HG03354 (cell line): ENCODE measurements around the gene B2M.
"Not testable (repeated sequence)": the region's sequence is repeated elsewhere in the genome, so short reads cannot be mapped to it uniquely, and the experiment has no call there.

Source experiments
- ATAC-seq: cut with Tn5 transposase; IDR thresholded peaks from one replicate; pipeline ENCODE4 v1.9.1; 2021; ENCODE audit warnings: mild to moderate bottlenecking; ENCODE audit not compliant: unreplicated experiment, poor library complexity, severe bottlenecking

B2M gene

DNA sequence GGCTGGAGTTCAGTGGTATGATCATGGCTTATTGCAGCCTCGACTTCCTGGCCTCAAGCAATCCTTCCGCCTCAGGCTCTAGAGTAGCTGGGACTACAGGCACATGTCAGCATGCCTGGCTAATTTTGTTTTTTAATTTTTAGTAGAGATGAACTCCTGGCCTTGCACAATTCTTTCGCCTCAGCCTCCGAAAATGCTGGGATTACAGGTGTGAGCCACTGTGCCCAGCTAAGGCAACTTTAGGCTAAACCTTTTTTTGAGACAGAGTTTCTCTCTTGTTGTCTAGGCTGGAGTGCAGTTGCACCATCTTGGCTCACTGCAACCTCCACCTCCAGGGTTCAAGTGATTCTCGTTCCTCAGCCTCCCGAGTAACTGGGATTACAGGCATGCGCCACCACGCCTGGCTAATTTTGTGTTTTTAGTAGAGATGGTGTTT is 8.7 kb downstream of the B2M start:
- ATAC-seq: not testable (repeated sequence)

- no peak for ATAC-seq
These were observed 9.3 kb downstream of the B2M start for GRCh38 chr15:44720460-44721176.

DNA sequence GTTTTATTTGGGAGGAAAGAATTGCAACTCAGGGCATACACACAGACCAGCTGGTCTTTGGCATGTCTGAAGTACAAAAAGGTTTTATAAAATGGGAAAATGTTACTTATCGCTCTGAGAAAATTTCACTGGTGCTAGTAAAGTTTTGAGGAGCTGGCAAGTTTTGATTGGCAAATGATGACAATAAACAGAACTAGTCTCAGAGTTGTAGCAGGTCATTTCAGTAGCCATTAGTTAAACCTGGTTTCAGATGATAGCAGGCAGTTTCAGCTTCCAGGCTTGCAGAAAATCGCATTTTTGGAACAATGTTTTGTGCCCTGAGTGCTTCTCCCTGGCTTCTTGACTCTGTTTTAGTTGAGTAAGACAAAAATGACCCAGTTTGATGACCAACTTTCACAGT is 10.7 kb downstream of the B2M start:
- no peak for ATAC-seq

- ATAC-seq: no peak
These were observed 14.8 kb downstream of the B2M start for GRCh38 chr15:44726136-44726535.

DNA sequence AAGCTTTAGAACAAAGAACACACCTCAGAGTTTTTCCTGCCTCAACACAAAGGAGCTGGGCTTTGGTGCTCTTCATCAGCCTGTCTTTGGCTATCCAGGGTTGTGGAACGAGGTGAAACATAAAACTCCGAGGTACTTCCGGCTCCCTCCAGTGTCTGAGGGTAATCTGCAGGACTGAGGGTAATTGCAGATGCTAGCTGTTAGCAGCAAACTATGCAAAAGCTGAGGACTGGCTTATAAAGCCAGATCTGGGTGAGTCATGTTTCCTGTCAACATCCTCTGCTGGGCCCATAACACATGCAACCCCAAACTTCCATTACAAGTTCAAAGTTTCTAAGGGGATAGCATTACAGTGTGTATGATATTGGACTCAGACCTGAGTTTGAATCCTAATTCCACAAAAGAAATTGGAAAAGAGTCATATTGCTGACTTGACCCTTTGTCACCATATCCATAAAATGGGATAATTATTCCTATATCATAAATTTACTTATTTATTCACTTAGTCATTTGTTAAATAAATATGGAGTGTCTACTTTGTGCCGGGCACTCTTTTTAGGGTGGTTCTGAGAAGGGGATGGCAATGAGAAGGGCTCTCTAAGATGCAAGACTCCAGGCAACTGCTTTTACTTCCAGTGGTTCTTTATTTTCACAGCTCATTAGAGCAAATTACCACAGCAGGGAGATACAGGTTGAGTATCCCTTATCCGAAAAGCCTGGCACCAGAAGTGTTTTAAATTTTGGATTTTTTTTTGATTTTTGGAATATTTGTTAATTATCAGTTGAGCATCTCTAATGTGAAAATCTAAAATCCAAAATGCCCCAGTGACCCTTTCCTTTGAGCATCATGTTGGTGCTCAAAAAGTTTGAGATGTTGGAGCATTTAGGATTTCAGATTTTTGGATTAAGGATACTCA is 15.5 kb downstream of the B2M start:
- peak; percentile 49 for ATAC-seq

DNA sequence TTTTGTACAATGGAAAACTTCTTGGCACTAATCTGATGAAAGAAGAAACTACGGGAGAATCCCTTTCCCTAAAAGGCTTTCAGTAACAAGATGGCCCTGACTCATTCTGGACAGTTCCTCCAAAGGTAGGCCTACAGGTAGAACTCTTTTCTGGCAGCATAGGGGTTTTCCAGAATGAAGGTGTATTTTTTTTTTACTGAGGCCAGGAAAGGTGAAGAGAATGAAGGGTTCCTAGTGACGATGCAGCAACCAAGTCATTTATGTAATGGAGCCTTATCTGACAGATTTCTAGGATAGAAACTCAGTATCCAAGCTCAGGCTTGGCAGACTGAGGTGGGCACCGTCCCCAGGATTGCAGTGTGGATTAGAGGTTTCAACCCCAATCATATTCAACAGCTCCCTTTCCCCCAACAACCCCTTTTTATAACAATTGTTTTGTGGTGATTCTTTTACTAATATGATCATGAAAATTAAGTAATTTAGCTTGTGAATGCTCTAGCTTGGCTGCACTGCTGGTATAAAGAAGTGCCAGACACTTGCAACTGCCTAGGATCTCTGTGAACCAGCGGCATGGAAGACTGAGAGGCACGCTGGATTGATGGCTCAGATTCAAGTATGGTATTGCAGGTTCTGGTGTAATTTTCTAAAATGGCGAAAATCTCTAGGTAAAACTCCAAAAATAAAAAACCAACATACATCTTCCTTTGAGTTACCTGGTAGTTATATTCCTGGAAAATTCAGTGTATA is 16.3 kb downstream of the B2M start:
- ATAC-seq: no peak

DNA sequence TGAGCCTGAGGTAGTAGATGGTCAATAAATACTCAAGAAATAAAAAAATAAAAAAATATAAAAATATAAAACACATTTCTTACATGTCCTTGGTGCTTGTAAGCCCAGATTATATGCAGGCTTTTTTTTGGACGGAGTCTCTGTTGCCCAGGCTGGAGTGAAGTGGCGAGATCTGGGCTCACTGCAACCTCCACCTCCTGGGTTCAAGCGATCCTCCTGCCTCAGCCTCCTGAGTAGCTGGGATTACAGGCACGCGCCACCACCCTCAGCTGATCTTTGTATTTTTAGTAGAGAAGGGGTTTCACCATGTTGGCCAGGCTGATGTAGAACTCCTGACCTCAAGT is 16.9 kb downstream of the B2M start:
- ATAC-seq: not testable (repeated sequence)

GRCh38 chr15:44728576-44729407 is 17.5 kb downstream of the B2M start:
- ATAC-seq: peak; percentile 73

GRCh38 chr15:44729408-44730127 is 18.3 kb downstream of the B2M start:
- ATAC-seq: peak; percentile 2

- ATAC-seq: no peak
These were observed 23.6 kb downstream of the B2M start for GRCh38 chr15:44734839-44735481.

DNA sequence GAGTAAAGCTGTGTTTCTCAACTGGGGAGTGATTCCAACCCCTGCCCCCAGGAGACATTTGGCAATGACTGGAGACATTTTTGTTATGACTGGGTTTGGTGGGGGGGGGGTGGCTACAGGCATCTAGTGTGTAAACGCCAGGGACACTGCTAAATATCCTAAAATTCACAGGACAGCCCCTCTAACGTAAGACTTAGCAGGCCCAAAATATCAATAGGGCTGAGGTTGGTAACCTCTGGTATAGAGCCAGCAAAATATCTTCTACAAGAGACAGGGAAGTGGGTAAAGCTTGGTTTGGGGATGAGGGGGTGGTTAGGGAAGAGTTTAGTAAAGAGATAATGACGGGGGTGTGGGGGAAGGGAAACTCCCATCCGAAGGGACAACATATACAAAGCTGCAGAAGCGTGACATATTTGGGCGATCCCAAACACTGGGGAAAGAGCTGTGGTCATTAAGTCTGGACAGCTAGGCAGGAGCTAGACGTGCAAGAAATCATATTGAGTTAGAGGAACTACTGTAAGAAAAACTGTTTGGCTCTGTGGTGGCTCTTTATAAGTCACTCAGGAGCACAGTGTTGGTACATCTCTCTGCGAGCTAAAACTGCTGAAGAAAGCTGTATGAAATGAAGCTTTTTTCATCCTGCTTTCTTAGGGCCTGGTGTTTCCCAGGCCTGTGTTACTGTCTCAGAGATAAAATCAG is 24.3 kb downstream of the B2M start:
- peak; percentile 53 for ATAC-seq

DNA sequence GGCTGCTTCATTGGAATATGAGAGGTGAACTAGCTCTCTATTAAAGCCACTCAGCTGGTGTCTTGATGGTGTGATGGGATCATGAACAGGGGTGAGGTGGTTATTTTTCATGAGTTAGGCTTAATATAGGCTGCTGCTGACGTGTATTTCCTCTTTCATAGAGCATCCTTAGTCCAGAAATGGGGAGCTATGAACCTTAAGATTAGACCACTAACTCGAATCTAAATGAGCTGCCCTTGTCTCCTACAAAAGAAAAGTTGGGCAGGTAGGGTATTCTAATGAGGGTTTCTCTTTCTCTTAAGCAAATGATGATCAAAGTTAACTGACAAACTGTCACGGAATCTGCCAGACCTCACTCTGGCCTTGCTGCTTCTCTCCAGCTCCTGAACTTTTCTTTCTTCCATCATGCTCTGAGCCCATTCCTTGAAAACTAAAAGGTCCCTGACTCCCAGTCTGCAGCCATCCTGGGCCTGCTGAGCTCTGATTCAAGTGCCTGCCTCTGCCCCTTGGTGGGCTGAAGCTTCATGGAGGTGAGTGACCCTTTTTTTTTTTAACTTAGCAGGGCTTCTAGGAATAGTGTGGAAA is 25.0 kb downstream of the B2M start, which contains the start of gene TRIM69:
Gene TRIM69 (plus strand): TSS at position 348 of the 585 bp plus-strand sequence. CDS start 177 bp downstream, at position 525.
- peak; percentile 28 for ATAC-seq

DNA sequence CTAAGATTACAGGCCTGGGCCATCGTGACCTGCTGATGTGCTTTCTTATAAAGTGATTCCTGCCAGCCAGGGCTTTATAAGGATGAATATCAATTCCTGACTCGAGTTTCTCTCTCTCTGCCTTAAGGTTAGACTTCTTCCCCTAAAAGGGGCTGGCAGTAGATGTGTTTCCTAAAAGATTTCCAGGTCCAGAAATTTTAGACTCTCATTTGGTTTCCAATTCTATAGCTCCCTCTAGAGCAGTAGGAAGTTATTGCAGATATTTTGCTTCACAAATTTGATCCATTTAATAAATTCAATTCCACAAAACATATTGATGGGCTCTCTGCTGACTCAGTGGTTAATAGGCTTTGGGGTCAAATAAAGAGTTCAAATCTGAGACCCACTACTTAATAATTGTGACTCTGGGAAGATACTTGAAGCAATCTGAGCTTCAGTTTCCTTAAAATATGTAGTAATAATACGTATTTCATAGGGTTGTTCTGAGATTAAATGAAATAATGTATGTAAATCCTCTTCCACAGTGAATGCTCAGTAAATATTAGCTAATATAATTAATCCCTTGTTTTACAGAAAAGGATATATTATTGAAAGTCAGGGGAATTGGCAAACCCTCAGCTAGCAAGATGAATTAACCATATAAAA is 27.1 kb downstream of the B2M start:
- ATAC-seq: no peak

- ATAC-seq: not testable (repeated sequence)
These were observed 28.0 kb downstream of the B2M start for GRCh38 chr15:44739222-44739847.

DNA sequence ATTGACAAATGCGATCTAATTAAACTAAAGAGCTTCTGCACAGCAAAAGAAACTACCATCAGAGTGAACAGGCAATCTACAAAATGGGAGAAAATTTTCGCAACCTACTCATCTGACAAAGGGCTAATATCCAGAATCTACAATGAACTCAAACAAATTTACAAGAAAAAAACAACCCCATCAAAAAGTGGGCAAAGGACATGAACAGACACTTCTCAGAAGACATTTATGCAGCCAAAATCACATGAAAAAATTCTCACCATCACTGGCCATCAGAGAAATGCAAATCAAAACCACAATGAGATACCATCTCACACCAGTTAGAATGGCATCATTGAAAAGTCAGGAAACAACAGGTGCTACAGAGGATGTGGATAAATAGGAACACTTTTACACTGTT is 32.1 kb downstream of the B2M start:
- ATAC-seq: not testable (repeated sequence)

- ATAC-seq: no peak
These were observed 42.0 kb downstream of the B2M start for GRCh38 chr15:44753345-44753744.
